Stomach (tissue), 4 donors: ENCODE results near the gene RRP15.

Experiments
- EP300 ChIP-seq: sonication (generic); formaldehyde crosslinking; IDR thresholded peaks from one replicate; pipeline ENCODE4 v1.6.1; 2017; ENCODE audit warnings: antibody characterized with exemption
- POLR2A ChIP-seq, 4 donors: fragments of 450-650 bp; IDR thresholded peaks; one replicate each; pipeline ENCODE4 v1.6.1; 2016; ENCODE audit warnings: antibody characterized with exemption in 4 of 4, control low read depth in 2 of 4, mild to moderate bottlenecking in 1 of 4, moderate library complexity in 1 of 4
- POLR2AphosphoS5 ChIP-seq, 3 donors: sonication (generic); formaldehyde crosslinking; IDR thresholded peaks; one replicate each; pipeline ENCODE4 v1.6.1; 2016; ENCODE audit warnings: antibody characterized with exemption in 3 of 3
- TF ChIP-seq, protein P1 (sequence below), 7 experiments: fragments of 450-650 bp in 4 of 7; fragments of 200-600 bp in 3 of 7; sonication (generic) in 3 of 7; IDR thresholded peaks; one replicate each; pipeline ENCODE4 v1.5.1; 2016 to 2019; ENCODE audit warnings: antibody characterized with exemption in 7 of 7, control low read depth in 2 of 7, mild to moderate bottlenecking in 1 of 7

DNA sequence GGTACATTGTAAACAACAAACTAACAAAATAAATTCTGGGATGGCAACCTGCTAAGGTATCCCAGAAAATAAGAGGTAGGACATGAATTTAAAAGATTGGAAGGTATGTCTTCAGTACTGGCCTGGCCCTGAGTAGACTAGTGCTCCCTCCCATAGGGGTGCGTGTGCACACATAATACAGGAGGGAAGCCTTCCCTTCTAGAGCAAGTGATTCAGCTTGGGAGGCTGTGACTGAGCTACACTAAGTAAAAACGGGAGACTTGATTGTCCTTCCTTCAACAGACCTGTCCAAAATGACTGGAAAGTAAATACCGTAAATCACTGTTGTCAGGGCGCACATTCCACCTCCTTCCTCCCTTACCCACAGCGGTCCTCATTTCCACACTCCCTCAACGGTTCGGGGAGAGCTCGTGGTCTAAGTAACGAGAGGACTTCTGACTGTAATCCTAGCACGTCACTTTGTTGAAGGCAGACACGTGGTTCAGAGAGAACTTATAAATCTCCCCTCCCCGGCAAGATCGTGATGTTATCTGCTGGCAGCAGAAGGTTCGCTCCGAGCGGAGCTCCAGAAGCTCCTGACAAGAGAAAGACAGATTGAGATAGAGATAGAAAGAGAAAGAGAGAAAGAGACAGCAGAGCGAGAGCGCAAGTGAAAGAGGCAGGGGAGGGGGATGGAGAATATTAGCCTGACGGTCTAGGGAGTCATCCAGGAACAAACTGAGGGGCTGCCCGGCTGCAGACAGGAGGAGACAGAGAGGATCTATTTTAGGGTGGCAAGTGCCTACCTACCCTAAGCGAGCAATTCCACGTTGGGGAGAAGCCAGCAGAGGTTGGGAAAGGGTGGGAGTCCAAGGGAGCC, 60.0 kb downstream of the RRP15 start, which contains the start of gene TGFB2:
- TF ChIP-seq, protein P1, sequence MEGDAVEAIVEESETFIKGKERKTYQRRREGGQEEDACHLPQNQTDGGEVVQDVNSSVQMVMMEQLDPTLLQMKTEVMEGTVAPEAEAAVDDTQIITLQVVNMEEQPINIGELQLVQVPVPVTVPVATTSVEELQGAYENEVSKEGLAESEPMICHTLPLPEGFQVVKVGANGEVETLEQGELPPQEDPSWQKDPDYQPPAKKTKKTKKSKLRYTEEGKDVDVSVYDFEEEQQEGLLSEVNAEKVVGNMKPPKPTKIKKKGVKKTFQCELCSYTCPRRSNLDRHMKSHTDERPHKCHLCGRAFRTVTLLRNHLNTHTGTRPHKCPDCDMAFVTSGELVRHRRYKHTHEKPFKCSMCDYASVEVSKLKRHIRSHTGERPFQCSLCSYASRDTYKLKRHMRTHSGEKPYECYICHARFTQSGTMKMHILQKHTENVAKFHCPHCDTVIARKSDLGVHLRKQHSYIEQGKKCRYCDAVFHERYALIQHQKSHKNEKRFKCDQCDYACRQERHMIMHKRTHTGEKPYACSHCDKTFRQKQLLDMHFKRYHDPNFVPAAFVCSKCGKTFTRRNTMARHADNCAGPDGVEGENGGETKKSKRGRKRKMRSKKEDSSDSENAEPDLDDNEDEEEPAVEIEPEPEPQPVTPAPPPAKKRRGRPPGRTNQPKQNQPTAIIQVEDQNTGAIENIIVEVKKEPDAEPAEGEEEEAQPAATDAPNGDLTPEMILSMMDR (IDR thresholded peaks at IDR 0.05): no peak
- TF ChIP-seq POLR2AphosphoS5 (IDR thresholded peaks at IDR 0.05) (peak; percentile 68 to 94 (median 85)), EP300 (no peak), POLR2A (IDR thresholded peaks at IDR 0.05) (peak in 1 of 4 donors; percentile 34)
